ENCODE measurements around the gene HOXD4. TPM values are rescaled to one million over a fixed set of nuclear protein-coding genes. Genes with fewer than 3 reads are reported as not detected.

HOXD4 gene
- total RNA-seq, 1 experiment from 2014 or later, result 0.61 TPM

DNA sequence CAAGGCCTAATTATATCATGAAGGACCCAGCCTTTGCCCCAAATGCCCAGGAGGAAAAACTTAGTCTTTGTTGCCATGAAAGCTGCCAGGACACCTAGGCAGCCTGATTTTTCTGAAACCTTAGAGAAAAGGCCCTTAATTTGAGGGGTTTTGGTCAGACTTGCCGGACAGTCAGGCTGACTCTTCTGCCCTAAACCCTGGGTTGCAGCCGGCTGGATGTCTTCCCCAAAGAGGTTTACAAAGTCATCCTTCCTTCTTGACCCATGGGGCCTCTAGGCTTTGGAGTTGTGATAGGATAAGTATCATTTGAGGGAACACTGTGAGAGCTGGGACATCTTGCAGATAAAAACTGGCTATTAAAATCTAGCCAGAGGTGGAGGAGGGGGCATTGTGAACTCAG is 34.7 kb downstream of the HOXD4 start:
- CTCF ChIA-PET, result no interaction called here
- intact Hi-C loops (cut with micrococcal nuclease), result no loop called here
- Histone ChIP-seq H3K9ac (ENCODE audit: low read length) (no peak overlapping the region), H3K4me2 (ENCODE audit: low read length) (no peak overlapping the region), H4K20me1 (ENCODE audit: insufficient read depth) (no peaks in the 10 kb centered on the region), H3K79me2 (ENCODE audit: insufficient read depth, low read length) (no peaks in the 10 kb centered on the region), H3K4me3 (replicated peaks in 1 of 2; ENCODE audit: low read depth in 1 of 2, low read length in 2 of 2) (no peak overlapping the region), H2AFZ (ENCODE audit: low read depth, low read length, poor library complexity, severe bottlenecking) (no peak overlapping the region), H3K9me2 (ENCODE audit: insufficient read depth) (no peaks in the 10 kb centered on the region), H3K4me1 (ENCODE audit: control insufficient read depth in 1 of 2, insufficient read depth in 2 of 2, low read length in 2 of 2) (peaks cover 0 to 6% of the 10 kb centered on the region in 2 experiments; a peak in 1 of 4 replicates), H3K27me3 (ENCODE audit: insufficient read depth, low read length) (no peaks in the 10 kb centered on the region), H3K36me3 (ENCODE audit: control insufficient read depth in 1 of 2, insufficient read depth in 2 of 2, low read length in 2 of 2) (no peaks in the 10 kb centered on the region), H3K27ac (ENCODE audit: low read depth, low read length) (no peak overlapping the region), H3K9me3 (ENCODE audit: control insufficient read depth in 1 of 2, insufficient read depth in 1 of 2, low read depth in 1 of 2, low read length in 2 of 2) (no peaks in the 10 kb centered on the region)
- TF ChIP-seq EGR1 (IDR thresholded peaks at IDR 0.05; ENCODE audit: low read depth) (no peak), ZFX (IDR thresholded peaks at IDR 0.05) (no peak), SIN3A (IDR thresholded peaks at IDR 0.05; ENCODE audit: low read depth) (no peak), RAD21 (IDR thresholded peaks at IDR 0.05; ENCODE audit: low read depth) (no peak), JUND (IDR thresholded peaks at IDR 0.05) (no peak), YY1 (IDR thresholded peaks at IDR 0.05; ENCODE audit: extremely low read depth, insufficient replicate concordance, low read depth, low read length) (no peak), FOSL1 (IDR thresholded peaks at IDR 0.05; ENCODE audit: low read depth) (no peak), EZH2 (IDR thresholded peaks at IDR 0.05) (no peak), EZH2phosphoT487 (IDR thresholded peaks at IDR 0.05; ENCODE audit: borderline replicate concordance) (no peak), SP1 (IDR thresholded peaks at IDR 0.05; ENCODE audit: low read depth) (no peak), ELF1 (IDR thresholded peaks at IDR 0.05; ENCODE audit: borderline replicate concordance, low read depth) (no peak), CEBPB (IDR thresholded peaks at IDR 0.05; ENCODE audit: low read depth) (no peak), CBX3 (IDR thresholded peaks at IDR 0.05; ENCODE audit: low read depth) (no peak)
- TF ChIP-seq, protein P1, sequence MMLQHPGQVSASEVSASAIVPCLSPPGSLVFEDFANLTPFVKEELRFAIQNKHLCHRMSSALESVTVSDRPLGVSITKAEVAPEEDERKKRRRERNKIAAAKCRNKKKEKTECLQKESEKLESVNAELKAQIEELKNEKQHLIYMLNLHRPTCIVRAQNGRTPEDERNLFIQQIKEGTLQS (IDR thresholded peaks at IDR 0.05), result no peak
- TF ChIP-seq, protein P2, sequence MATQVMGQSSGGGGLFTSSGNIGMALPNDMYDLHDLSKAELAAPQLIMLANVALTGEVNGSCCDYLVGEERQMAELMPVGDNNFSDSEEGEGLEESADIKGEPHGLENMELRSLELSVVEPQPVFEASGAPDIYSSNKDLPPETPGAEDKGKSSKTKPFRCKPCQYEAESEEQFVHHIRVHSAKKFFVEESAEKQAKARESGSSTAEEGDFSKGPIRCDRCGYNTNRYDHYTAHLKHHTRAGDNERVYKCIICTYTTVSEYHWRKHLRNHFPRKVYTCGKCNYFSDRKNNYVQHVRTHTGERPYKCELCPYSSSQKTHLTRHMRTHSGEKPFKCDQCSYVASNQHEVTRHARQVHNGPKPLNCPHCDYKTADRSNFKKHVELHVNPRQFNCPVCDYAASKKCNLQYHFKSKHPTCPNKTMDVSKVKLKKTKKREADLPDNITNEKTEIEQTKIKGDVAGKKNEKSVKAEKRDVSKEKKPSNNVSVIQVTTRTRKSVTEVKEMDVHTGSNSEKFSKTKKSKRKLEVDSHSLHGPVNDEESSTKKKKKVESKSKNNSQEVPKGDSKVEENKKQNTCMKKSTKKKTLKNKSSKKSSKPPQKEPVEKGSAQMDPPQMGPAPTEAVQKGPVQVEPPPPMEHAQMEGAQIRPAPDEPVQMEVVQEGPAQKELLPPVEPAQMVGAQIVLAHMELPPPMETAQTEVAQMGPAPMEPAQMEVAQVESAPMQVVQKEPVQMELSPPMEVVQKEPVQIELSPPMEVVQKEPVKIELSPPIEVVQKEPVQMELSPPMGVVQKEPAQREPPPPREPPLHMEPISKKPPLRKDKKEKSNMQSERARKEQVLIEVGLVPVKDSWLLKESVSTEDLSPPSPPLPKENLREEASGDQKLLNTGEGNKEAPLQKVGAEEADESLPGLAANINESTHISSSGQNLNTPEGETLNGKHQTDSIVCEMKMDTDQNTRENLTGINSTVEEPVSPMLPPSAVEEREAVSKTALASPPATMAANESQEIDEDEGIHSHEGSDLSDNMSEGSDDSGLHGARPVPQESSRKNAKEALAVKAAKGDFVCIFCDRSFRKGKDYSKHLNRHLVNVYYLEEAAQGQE (IDR thresholded peaks at IDR 0.05; ENCODE audit: low read depth), result no peak
- TF ChIP-seq, protein P3, sequence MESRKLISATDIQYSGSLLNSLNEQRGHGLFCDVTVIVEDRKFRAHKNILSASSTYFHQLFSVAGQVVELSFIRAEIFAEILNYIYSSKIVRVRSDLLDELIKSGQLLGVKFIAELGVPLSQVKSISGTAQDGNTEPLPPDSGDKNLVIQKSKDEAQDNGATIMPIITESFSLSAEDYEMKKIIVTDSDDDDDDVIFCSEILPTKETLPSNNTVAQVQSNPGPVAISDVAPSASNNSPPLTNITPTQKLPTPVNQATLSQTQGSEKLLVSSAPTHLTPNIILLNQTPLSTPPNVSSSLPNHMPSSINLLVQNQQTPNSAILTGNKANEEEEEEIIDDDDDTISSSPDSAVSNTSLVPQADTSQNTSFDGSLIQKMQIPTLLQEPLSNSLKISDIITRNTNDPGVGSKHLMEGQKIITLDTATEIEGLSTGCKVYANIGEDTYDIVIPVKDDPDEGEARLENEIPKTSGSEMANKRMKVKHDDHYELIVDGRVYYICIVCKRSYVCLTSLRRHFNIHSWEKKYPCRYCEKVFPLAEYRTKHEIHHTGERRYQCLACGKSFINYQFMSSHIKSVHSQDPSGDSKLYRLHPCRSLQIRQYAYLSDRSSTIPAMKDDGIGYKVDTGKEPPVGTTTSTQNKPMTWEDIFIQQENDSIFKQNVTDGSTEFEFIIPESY (IDR thresholded peaks at IDR 0.05; ENCODE audit: extremely low read depth, insufficient replicate concordance, low read length), result no peak
- POLR2A ChIA-PET, result no interaction called here
- RAD21 ChIA-PET (ENCODE audit: low non-redundant PET in 1 of 2, low total read pairs in 2 of 2, uncharacterized antibody in 2 of 2, unreplicated experiment in 2 of 2), result no interaction called here
- BruUV-seq (replicated peaks), result no TSS peak
- ATAC-seq, result no peak
- DNase-seq (ENCODE audit: low read depth, low spot score), result no peak
